H1 (cell line): ENCODE data around the gene SYMPK.

ENCODE experiments used
- ASH2L ChIP-seq: fragments of 200-600, 300-600 bp; sonication (generic); IDR thresholded peaks from one replicate; pipeline ENCODE4 v1.7.1; 2017; ENCODE audit warnings: low read length
- GABPA ChIP-seq: IDR thresholded peaks from 2 replicates; pipeline ENCODE4 v1.6.1; 2011; ENCODE audit warnings: mild to moderate bottlenecking, low read length, moderate library complexity, borderline replicate concordance; ENCODE audit not compliant: insufficient read depth
- HDAC2 ChIP-seq, 2 experiments: fragments of 300-600 bp in 1 of 2; sonication (generic) in 1 of 2; IDR thresholded peaks; 2 replicates each; pipeline ENCODE4 v1.6.1; 2011 to 2012; ENCODE audit warnings: low read depth in 2 of 2, low read length in 2 of 2, mild to moderate bottlenecking in 2 of 2, moderate library complexity in 2 of 2, borderline replicate concordance in 1 of 2, inconsistent platforms in 1 of 2
- PHF8 ChIP-seq: fragments of 200-600 bp; sonication (generic); conservative IDR thresholded peaks from 2 replicates; pipeline ENCODE4 v1.7.1; 2012; ENCODE audit warnings: low read depth, mild to moderate bottlenecking, inconsistent platforms, low read length, moderate library complexity
- POLR2A ChIP-seq, 2 experiments: IDR thresholded peaks; 1 replicate in 1 of 2; 2 replicates in 1 of 2; pipeline ENCODE4 v1.6.1; 2011; ENCODE audit warnings: low read depth in 2 of 2, low read length in 2 of 2, mild to moderate bottlenecking in 2 of 2; ENCODE audit errors: control extremely low read depth in 1 of 2
- POLR2AphosphoS5 ChIP-seq: IDR thresholded peaks from 2 replicates; pipeline ENCODE4 v1.6.1; 2011; ENCODE audit warnings: low read depth, low read length
- RFX5 ChIP-seq: IDR thresholded peaks from 2 replicates; pipeline ENCODE4 v1.6.1; 2011; ENCODE audit warnings: low read depth, low read length, improper control_type of control experiment, borderline replicate concordance
- SP1 ChIP-seq: IDR thresholded peaks from 2 replicates; pipeline ENCODE4 v1.6.1; 2011; ENCODE audit warnings: low read depth, low read length
- TF ChIP-seq, protein P1 (sequence below), 3 experiments: IDR thresholded peaks; 1 replicate in 2 of 3; 2 replicates in 1 of 3; pipeline versions ENCODE4 v1.5.1 to v1.6.1; 2011; ENCODE audit warnings: low read length in 3 of 3, mild to moderate bottlenecking in 3 of 3, inconsistent platforms in 2 of 3, low read depth in 1 of 3, moderate library complexity in 1 of 3; ENCODE audit not compliant: insufficient read depth in 1 of 3; ENCODE audit errors: control extremely low read depth in 1 of 3

DNA sequence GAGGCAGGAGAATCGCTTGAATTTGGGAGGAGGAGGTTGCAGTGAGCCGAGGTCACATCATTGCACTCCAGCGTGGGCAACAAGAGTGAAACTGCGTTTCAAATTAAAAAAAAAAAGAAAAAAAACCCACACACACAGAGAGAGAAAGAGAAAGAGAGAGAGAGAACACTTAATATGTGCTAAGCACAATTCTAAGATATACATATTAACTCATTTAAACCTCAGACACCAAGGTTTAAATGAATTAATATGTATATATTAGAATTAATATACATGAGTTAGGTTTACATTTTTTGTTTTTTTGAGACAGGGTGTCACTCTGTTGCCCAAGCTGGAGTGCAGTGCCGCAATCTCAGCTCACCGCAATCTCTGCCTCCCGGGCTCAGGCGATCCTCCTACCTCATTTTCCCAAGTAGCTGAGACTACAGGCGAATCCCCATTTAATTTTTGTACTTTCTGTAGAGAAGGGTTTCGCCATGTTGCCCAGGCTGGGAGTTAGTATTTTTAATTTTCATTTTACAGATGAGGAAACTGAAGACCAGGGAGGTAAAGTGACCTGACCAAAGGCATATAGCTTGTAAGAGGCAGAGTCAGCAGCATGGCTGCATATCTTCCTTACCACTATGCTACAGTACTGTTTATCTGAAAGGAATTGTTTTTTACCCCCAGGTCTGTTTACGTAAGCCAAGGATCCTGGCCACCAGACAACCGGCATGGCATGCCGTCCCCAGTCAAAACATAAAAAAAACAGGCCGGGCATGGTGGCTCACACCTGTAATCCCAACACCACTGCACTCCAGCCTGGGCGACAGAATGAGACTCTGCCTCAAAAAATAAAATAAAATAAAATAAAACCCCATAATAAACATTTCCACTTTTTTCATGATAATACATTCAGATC, 2.3 kb downstream of the SYMPK start:
- TF ChIP-seq, protein P1, sequence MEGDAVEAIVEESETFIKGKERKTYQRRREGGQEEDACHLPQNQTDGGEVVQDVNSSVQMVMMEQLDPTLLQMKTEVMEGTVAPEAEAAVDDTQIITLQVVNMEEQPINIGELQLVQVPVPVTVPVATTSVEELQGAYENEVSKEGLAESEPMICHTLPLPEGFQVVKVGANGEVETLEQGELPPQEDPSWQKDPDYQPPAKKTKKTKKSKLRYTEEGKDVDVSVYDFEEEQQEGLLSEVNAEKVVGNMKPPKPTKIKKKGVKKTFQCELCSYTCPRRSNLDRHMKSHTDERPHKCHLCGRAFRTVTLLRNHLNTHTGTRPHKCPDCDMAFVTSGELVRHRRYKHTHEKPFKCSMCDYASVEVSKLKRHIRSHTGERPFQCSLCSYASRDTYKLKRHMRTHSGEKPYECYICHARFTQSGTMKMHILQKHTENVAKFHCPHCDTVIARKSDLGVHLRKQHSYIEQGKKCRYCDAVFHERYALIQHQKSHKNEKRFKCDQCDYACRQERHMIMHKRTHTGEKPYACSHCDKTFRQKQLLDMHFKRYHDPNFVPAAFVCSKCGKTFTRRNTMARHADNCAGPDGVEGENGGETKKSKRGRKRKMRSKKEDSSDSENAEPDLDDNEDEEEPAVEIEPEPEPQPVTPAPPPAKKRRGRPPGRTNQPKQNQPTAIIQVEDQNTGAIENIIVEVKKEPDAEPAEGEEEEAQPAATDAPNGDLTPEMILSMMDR (IDR thresholded peaks at IDR 0.05; ENCODE audit: control extremely low read depth in 1 of 3, insufficient read depth in 1 of 3, low read depth in 1 of 3, low read length in 3 of 3) = no peak
- TF ChIP-seq HDAC2 (IDR thresholded peaks at IDR 0.05; ENCODE audit: borderline replicate concordance in 1 of 2, low read depth in 2 of 2, low read length in 2 of 2) (no peak), RFX5 (no peak), PHF8 (no peak), GABPA (no peak), POLR2AphosphoS5 (no peak), SP1 (no peak), POLR2A (IDR thresholded peaks at IDR 0.05; ENCODE audit: control extremely low read depth in 1 of 2, low read depth in 2 of 2, low read length in 2 of 2) (no peak), ASH2L (no peak)
